Duodenal mucosa (tissue), 2 donors: Measurements from ENCODE around the gene RGCC.

Source experiments
- H3K27ac ChIP-seq: one replicate; pipeline ENCODE4 v1.7.0; 2013; ENCODE audit warnings: low read depth, low read length
- H3K27me3 ChIP-seq, 2 donors: one replicate each; pipeline ENCODE4 v1.7.0; 2013; ENCODE audit warnings: low read length in 2 of 2, control low read depth in 1 of 2; ENCODE audit not compliant: insufficient read depth in 2 of 2, control insufficient read depth in 1 of 2
- H3K36me3 ChIP-seq, 2 donors: one replicate each; pipeline ENCODE4 v1.7.0; 2013; ENCODE audit warnings: low read length in 2 of 2, control low read depth in 1 of 2; ENCODE audit not compliant: insufficient read depth in 2 of 2, control insufficient read depth in 1 of 2
- H3K4me1 ChIP-seq, 2 donors: one replicate each; pipeline ENCODE4 v1.7.0; 2013; ENCODE audit warnings: low read length in 2 of 2, control low read depth in 1 of 2; ENCODE audit not compliant: insufficient read depth in 2 of 2, control insufficient read depth in 1 of 2
- H3K4me3 ChIP-seq, 2 donors: one replicate each; pipeline ENCODE4 v1.7.0; 2013; ENCODE audit warnings: low read length in 2 of 2, low read depth in 1 of 2
- H3K9ac ChIP-seq, 2 donors: one replicate each; pipeline ENCODE4 v1.7.0; 2013; ENCODE audit warnings: low read length in 2 of 2, low read depth in 1 of 2
- H3K9me3 ChIP-seq, 2 donors: one replicate each; pipeline ENCODE4 v1.7.0; 2013; ENCODE audit warnings: low read length in 2 of 2, control low read depth in 1 of 2; ENCODE audit not compliant: control insufficient read depth in 1 of 2

RGCC gene

GRCh38 chr13:41512441-41512840 lies 55.1 kb downstream of the RGCC start:
- H3K9ac ChIP-seq, result no peak overlapping the region
- no peaks in the 10 kb centered on the region for H3K36me3 ChIP-seq
- no peaks in the 10 kb centered on the region for H3K4me1 ChIP-seq
- no peaks in the 10 kb centered on the region for H3K27me3 ChIP-seq
- no peak overlapping the region for H3K27ac ChIP-seq
- no peaks in the 10 kb centered on the region for H3K9me3 ChIP-seq
- H3K4me3 ChIP-seq, result no peak overlapping the region

- Histone ChIP-seq H3K27me3 (no peaks in the 10 kb centered on the region), H3K36me3 (no peaks in the 10 kb centered on the region), H3K27ac (no peak overlapping the region), H3K4me3 (no peak overlapping the region), H3K9ac (no peak overlapping the region), H3K9me3 (no peaks in the 10 kb centered on the region), H3K4me1 (no peaks in the 10 kb centered on the region)
Observed at GRCh38 chr13:41513600-41513999, 56.2 kb downstream of the RGCC start.

- H3K27me3 ChIP-seq, result no peaks in the 10 kb centered on the region
- no peaks in the 10 kb centered on the region for H3K36me3 ChIP-seq
- H3K9ac ChIP-seq, result no peak overlapping the region
Observed at GRCh38 chr13:41514853-41515395, 57.6 kb downstream of the RGCC start.

GRCh38 chr13:41515491-41516139 lies 58.3 kb downstream of the RGCC start:
- H3K27me3 ChIP-seq, result no peaks in the 10 kb centered on the region
- no peak overlapping the region for H3K4me3 ChIP-seq
- H3K36me3 ChIP-seq, result no peaks in the 10 kb centered on the region
- H3K9ac ChIP-seq, result no peak overlapping the region
- H3K4me1 ChIP-seq, result no peaks in the 10 kb centered on the region
- H3K9me3 ChIP-seq, result no peaks in the 10 kb centered on the region
- no peak overlapping the region for H3K27ac ChIP-seq

More at GRCh38 chr13:41514853-41515395, 57.6 kb downstream of the RGCC start:
- no peaks in the 10 kb centered on the region for H3K4me1 ChIP-seq
- H3K4me3 ChIP-seq, result no peak overlapping the region
- no peaks in the 10 kb centered on the region for H3K9me3 ChIP-seq
- H3K27ac ChIP-seq, result no peak overlapping the region

- no peak overlapping the region for H3K27ac ChIP-seq
- no peak overlapping the region for H3K4me3 ChIP-seq
- no peaks in the 10 kb centered on the region for H3K36me3 ChIP-seq
Observed at GRCh38 chr13:41516166-41516565, 58.8 kb downstream of the RGCC start.

GRCh38 chr13:41516760-41517159 lies 59.4 kb downstream of the RGCC start:
- no peaks in the 10 kb centered on the region for H3K9me3 ChIP-seq
- no peaks in the 10 kb centered on the region for H3K27me3 ChIP-seq
- no peaks in the 10 kb centered on the region for H3K4me1 ChIP-seq

More at GRCh38 chr13:41516166-41516565, 58.8 kb downstream of the RGCC start:
- Histone ChIP-seq H3K9ac (no peak overlapping the region), H3K4me1 (no peaks in the 10 kb centered on the region), H3K9me3 (no peaks in the 10 kb centered on the region), H3K27me3 (no peaks in the 10 kb centered on the region)

GRCh38 chr13:41520016-41520659 lies 62.8 kb downstream of the RGCC start:
- H3K27ac ChIP-seq, result no peak overlapping the region
- no peaks in the 10 kb centered on the region for H3K9me3 ChIP-seq
- H3K4me3 ChIP-seq, result no peak overlapping the region
- no peaks in the 10 kb centered on the region for H3K27me3 ChIP-seq
- no peak overlapping the region for H3K9ac ChIP-seq
- H3K36me3 ChIP-seq, result no peaks in the 10 kb centered on the region
- H3K4me1 ChIP-seq, result no peaks in the 10 kb centered on the region

More at GRCh38 chr13:41516760-41517159, 59.4 kb downstream of the RGCC start:
- Histone ChIP-seq H3K4me3 (no peak overlapping the region), H3K36me3 (no peaks in the 10 kb centered on the region), H3K27ac (no peak overlapping the region), H3K9ac (no peak overlapping the region)
